Loucy (cell line): ENCODE measurements around the gene DNM2.

ENCODE experiments used
- CTCF ChIP-seq: fragments of 200-600 bp; sonication (generic); conservative IDR thresholded peaks from 2 replicates; pipeline ENCODE4 v1.5.1; 2014; ENCODE audit warnings: mild to moderate bottlenecking, antibody characterized with exemption, low read length
- EZH2phosphoT487 ChIP-seq: fragments of 200-600 bp; IDR thresholded peaks from 2 replicates; pipeline ENCODE4 v1.6.1; 2018; ENCODE audit warnings: antibody characterized with exemption, mild to moderate bottlenecking, moderate library complexity, borderline replicate concordance

GRCh38 chr19:10797541-10798256 is 79.8 kb downstream of the DNM2 start:
- TF ChIP-seq CTCF (no peak), EZH2phosphoT487 (no peak)
